ENCODE measurements around the gene NPFFR1.

- TF ChIP-seq CTCF (IDR thresholded peaks at IDR 0.05) (no peak), POLR2A (IDR thresholded peaks at IDR 0.05) (no peak), EP300 (IDR thresholded peaks at IDR 0.05) (no peak)
These were observed 37.4 kb upstream of the NPFFR1 start for GRCh38 chr10:70321233-70321632.
